Breast epithelium (tissue), 4 donors: ENCODE results near the gene CARS2. TPM values are rescaled to one million over a fixed set of nuclear protein-coding genes. Genes with fewer than 3 reads are reported as not detected.

Source experiments
- DNase-seq, 2 donors: peaks; one replicate each; pipeline ENCODE4 v3.0.0-alpha.2; 2019; ENCODE audit warnings: low spot score in 2 of 2
- H3K27ac ChIP-seq, 2 donors: fragments of 200-600 bp; sonication (generic) in 1 of 2; one replicate each; pipeline ENCODE4 v1.5.1; 2016 to 2019; ENCODE audit warnings: mild to moderate bottlenecking in 1 of 2
- H3K27me3 ChIP-seq, 2 donors: fragments of 200-600 bp; sonication (generic) in 1 of 2; one replicate each; pipeline versions ENCODE4 v1.5.1 to v1.6.0; 2017 to 2019; ENCODE audit warnings: control low read depth in 1 of 2, mild to moderate bottlenecking in 1 of 2
- H3K36me3 ChIP-seq: fragments of 200-600 bp; one replicate; pipeline ENCODE4 v1.5.1; 2019
- H3K4me1 ChIP-seq, 2 donors: fragments of 200-600 bp; sonication (generic); one replicate each; pipeline ENCODE4 v1.5.1; 2016 to 2019; ENCODE audit warnings: control low read depth in 1 of 2
- H3K4me3 ChIP-seq, 3 donors: fragments of 200-600 bp; sonication (generic); 1 replicate in 2 of 3; 2 replicates in 1 of 3; pipeline ENCODE4 v1.5.1; 2016 to 2019; ENCODE audit warnings: mild to moderate bottlenecking in 3 of 3, moderate library complexity in 2 of 3
- H3K9me3 ChIP-seq, 2 donors: fragments of 200-600 bp; sonication (generic) in 1 of 2; one replicate each; pipeline ENCODE4 v1.5.1; 2016 to 2019; ENCODE audit warnings: control low read depth in 1 of 2
- CTCF ChIP-seq, 3 donors: fragments of 450-650 bp; IDR thresholded peaks; one replicate each; pipeline ENCODE4 v1.5.1; 2016 to 2017; ENCODE audit warnings: antibody characterized with exemption in 3 of 3, mild to moderate bottlenecking in 3 of 3, moderate library complexity in 3 of 3
- POLR2A ChIP-seq: fragments of 450-650 bp; IDR thresholded peaks from one replicate; pipeline ENCODE4 v1.6.1; 2016; ENCODE audit warnings: antibody characterized with exemption, mild to moderate bottlenecking, moderate library complexity
- POLR2AphosphoS5 ChIP-seq, 3 donors: sonication (generic); formaldehyde crosslinking; IDR thresholded peaks; one replicate each; pipeline ENCODE4 v1.6.1; 2017; ENCODE audit warnings: antibody characterized with exemption in 3 of 3
- intact Hi-C: fragments of 100-400 bp; cut with DNase I; formaldehyde crosslinking; loops from one replicate; pipeline ENCODE4 v1.15.1; 2023; ENCODE audit warnings: low total_unique reads
- total RNA-seq, 3 donors: library from RNA; depleted of rRNA; stranded (reverse); fragments of >200 nt; gene quantifications; one replicate each; pipeline ENCODE4 v1.1.0, GENCODE V29; 2016

Gene CARS2
- total RNA-seq, 3 donors from 2014 or later: 59.8 to 79.8 (median 61.6) TPM

GRCh38 chr13:110664673-110665072 lies 41.2 kb downstream of the CARS2 start:
- H3K27me3 ChIP-seq: no peaks in the 10 kb centered on the region
- peaks cover 4% of the 10 kb centered on the region in 2 donors for H3K9me3 ChIP-seq
- no peak overlapping the region for H3K27ac ChIP-seq
- no peaks in the 10 kb centered on the region for H3K36me3 ChIP-seq
- no peak overlapping the region for H3K4me3 ChIP-seq
- no peak for DNase-seq
- no peaks in the 10 kb centered on the region for H3K4me1 ChIP-seq
- intact Hi-C loops: no loop called here
- no peak for TF ChIP-seq POLR2AphosphoS5 (IDR thresholded peaks at IDR 0.05)
- no peak for TF ChIP-seq CTCF (IDR thresholded peaks at IDR 0.05)
- TF ChIP-seq POLR2A: no peak

DNA sequence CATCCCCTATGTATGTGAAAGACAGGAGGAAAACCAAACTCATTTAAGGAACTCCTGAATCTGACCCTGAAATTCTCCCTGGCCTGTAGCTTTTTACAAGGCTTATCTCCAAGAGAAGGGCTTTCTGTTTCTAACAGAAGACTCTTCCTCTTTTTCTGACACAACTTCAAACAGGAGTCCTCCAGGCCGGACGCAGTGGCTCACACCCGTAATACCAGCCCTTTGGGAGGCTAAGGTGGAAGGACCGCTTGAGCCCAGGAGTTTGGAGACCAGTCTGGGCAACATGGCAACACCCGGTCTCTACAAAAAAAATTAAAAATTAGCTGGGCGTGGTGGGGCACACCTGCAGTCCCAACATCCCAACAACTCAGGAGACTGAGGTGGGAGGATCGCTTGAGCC lies 41.9 kb downstream of the CARS2 start:
- H3K4me1 ChIP-seq: no peaks in the 10 kb centered on the region
- TF ChIP-seq POLR2A: no peak
- TF ChIP-seq POLR2AphosphoS5 (IDR thresholded peaks at IDR 0.05): no peak
- no peak for TF ChIP-seq CTCF (IDR thresholded peaks at IDR 0.05)
- no peak overlapping the region for H3K4me3 ChIP-seq
- no peaks in the 10 kb centered on the region for H3K27me3 ChIP-seq
- H3K9me3 ChIP-seq: peaks cover 4% of the 10 kb centered on the region in 2 donors
- intact Hi-C loops: no loop called here
- DNase-seq: no peak
- no peaks in the 10 kb centered on the region for H3K36me3 ChIP-seq
- no peak overlapping the region for H3K27ac ChIP-seq

- TF ChIP-seq POLR2AphosphoS5 (IDR thresholded peaks at IDR 0.05) (no peak), CTCF (IDR thresholded peaks at IDR 0.05) (no peak), POLR2A (no peak)
- no peak overlapping the region for H3K27ac ChIP-seq
- H3K4me1 ChIP-seq: no peaks in the 10 kb centered on the region
- H3K27me3 ChIP-seq: no peaks in the 10 kb centered on the region
- no peaks in the 10 kb centered on the region for H3K36me3 ChIP-seq
- no peak for DNase-seq
- no peak overlapping the region for H3K4me3 ChIP-seq
- H3K9me3 ChIP-seq: peaks cover 4% of the 10 kb centered on the region in 2 donors
- intact Hi-C loops: no loop called here
Measured at GRCh38 chr13:110663491-110663890, 42.4 kb downstream of the CARS2 start.

DNA sequence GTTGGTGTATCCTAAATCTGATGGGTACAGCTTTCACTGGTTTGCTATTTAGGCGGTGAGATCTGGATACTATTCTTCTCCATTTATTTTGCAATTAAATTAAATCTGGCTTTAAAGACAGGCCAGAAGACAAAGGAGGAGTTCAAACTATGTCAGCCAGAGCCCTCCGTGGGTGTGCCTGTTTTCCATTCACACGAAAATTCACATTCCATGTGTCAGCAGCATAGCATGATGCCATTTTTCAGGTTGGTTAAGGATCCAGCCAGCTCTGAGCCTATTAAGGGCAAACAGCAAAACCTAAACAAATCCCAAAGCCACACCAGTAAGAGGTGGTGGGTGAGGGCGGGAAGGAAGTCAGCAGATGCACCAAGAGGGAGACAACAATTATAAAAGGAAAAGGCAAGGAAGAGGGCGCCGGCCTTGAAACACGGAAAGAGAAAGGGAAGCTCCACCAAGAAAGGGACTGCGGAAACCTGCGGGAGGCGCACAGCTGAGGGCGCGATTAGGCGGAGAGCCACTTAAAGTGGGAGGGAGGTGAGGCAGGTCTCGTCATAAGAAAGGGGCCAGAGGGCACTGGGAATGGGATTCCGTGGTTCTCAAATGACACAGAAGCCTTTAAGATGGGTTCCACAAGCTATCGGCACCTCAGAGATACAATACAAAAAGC lies 43.0 kb downstream of the CARS2 start:
- H3K9me3 ChIP-seq: peaks cover 4% of the 10 kb centered on the region in 2 donors
- H3K4me1 ChIP-seq: no peaks in the 10 kb centered on the region
- H3K27me3 ChIP-seq: no peaks in the 10 kb centered on the region
- no peak for TF ChIP-seq POLR2AphosphoS5 (IDR thresholded peaks at IDR 0.05)
- TF ChIP-seq CTCF (IDR thresholded peaks at IDR 0.05): no peak
- TF ChIP-seq POLR2A: no peak
- no peak overlapping the region for H3K4me3 ChIP-seq
- H3K27ac ChIP-seq: no peak overlapping the region
- no peaks in the 10 kb centered on the region for H3K36me3 ChIP-seq
- no peak for DNase-seq
- intact Hi-C loops: no loop called here

- no peaks in the 10 kb centered on the region for H3K36me3 ChIP-seq
- DNase-seq: no peak
- no peak overlapping the region for H3K4me3 ChIP-seq
- H3K4me1 ChIP-seq: no peaks in the 10 kb centered on the region
- H3K9me3 ChIP-seq: peaks cover 4% of the 10 kb centered on the region in 2 donors
- no peaks in the 10 kb centered on the region for H3K27me3 ChIP-seq
- no peak for TF ChIP-seq CTCF (IDR thresholded peaks at IDR 0.05)
- TF ChIP-seq POLR2A: no peak
- TF ChIP-seq POLR2AphosphoS5 (IDR thresholded peaks at IDR 0.05): no peak
- intact Hi-C loops: no loop called here
- H3K27ac ChIP-seq: no peak overlapping the region
Measured at GRCh38 chr13:110662091-110662490, 43.8 kb downstream of the CARS2 start.
